Measurements from ENCODE around the gene CPVL. TPM values are rescaled to one million over a fixed set of nuclear protein-coding genes. Genes with fewer than 3 reads are reported as not detected.
A peak's percentile ranks its signal among the peaks of the same experiment; 100 is the strongest.

CPVL gene
- total and polyA plus RNA-seq, 2 donors (not counting 1 experiment from before 2014, with no cell fraction given) = 0.17 TPM; not detected in 1

- H3K36me3 ChIP-seq (ENCODE audit: control insufficient read depth, insufficient read depth, low read length) = no peaks in the 10 kb centered on the region
- H4K20me1 ChIP-seq (ENCODE audit: control insufficient read depth, extremely low read depth, insufficient read depth, low read length) = peaks cover 2% of the 10 kb centered on the region
- no peak within 1 kb of the TSS for H3K27ac ChIP-seq (ENCODE audit: insufficient read depth, low read length)
- peak; percentile 77 to 86 for DNase-seq (ENCODE audit: low read depth in 2 of 2)
- peak within 1 kb of the TSS; percentile 54 for H3K4me2 ChIP-seq (ENCODE audit: extremely low read depth, insufficient read depth, low read length)
- H3K79me2 ChIP-seq (ENCODE audit: control insufficient read depth, insufficient read depth, low read length) = no peaks in the 10 kb centered on the region
- H3K4me1 ChIP-seq (ENCODE audit: control insufficient read depth, extremely low read depth, insufficient read depth, low read length) = peaks cover 5% of the 10 kb centered on the region
- H2AFZ ChIP-seq (ENCODE audit: low read length) = peak within 1 kb of the TSS; percentile 13
- peaks cover 40% of the 10 kb centered on the region for H3K27me3 ChIP-seq (ENCODE audit: control insufficient read depth, insufficient read depth, low read length)
- no peaks in the 10 kb centered on the region for H3K9me3 ChIP-seq (ENCODE audit: control insufficient read depth, insufficient read depth, low read depth, low read length)
- H3K9ac ChIP-seq (ENCODE audit: insufficient read depth, low read length) = peak within 1 kb of the TSS; percentile 16
- peak within 1 kb of the TSS; percentile 26 to 58 (median 43) for H3K4me3 ChIP-seq (replicated peaks in 1 of 4; ENCODE audit: control extremely low read depth in 1 of 4, insufficient read depth in 1 of 4, low read depth in 3 of 4, low read length in 4 of 4)
- TF ChIP-seq, protein P1, sequence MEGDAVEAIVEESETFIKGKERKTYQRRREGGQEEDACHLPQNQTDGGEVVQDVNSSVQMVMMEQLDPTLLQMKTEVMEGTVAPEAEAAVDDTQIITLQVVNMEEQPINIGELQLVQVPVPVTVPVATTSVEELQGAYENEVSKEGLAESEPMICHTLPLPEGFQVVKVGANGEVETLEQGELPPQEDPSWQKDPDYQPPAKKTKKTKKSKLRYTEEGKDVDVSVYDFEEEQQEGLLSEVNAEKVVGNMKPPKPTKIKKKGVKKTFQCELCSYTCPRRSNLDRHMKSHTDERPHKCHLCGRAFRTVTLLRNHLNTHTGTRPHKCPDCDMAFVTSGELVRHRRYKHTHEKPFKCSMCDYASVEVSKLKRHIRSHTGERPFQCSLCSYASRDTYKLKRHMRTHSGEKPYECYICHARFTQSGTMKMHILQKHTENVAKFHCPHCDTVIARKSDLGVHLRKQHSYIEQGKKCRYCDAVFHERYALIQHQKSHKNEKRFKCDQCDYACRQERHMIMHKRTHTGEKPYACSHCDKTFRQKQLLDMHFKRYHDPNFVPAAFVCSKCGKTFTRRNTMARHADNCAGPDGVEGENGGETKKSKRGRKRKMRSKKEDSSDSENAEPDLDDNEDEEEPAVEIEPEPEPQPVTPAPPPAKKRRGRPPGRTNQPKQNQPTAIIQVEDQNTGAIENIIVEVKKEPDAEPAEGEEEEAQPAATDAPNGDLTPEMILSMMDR (conservative IDR thresholded peaks at IDR 0.05 in 1 of 2, IDR thresholded peaks at IDR 0.05 in 1 of 2; ENCODE audit: low read depth in 1 of 2, low read length in 2 of 2) = no peak
- no peak for TF ChIP-seq EZH2 (IDR thresholded peaks at IDR 0.05; ENCODE audit: low read length, missing control alignments)
Observed at GRCh38 chr7:28958235-28958979, 187.9 kb downstream of the CPVL start, which contains the start of gene TRIL. TSS of gene TRIL (minus strand) at chr7:28958330. CDS start at chr7:28958046, 284 bp downstream.

GRCh38 chr7:28957751-28958234, 188.5 kb downstream of the CPVL start:
- DNase-seq (ENCODE audit: low read depth in 2 of 2) = no peak
- Histone ChIP-seq H3K79me2 (ENCODE audit: control insufficient read depth, insufficient read depth, low read length) (no peaks in the 10 kb centered on the region), H3K4me3 (replicated peaks in 1 of 4; ENCODE audit: control extremely low read depth in 1 of 4, insufficient read depth in 1 of 4, low read depth in 3 of 4, low read length in 4 of 4) (peak overlapping the region; percentile 26 to 58 (median 43)), H3K36me3 (ENCODE audit: control insufficient read depth, insufficient read depth, low read length) (no peaks in the 10 kb centered on the region), H3K4me1 (ENCODE audit: control insufficient read depth, extremely low read depth, insufficient read depth, low read length) (peaks cover 5% of the 10 kb centered on the region), H3K27ac (ENCODE audit: insufficient read depth, low read length) (no peak overlapping the region), H3K4me2 (ENCODE audit: extremely low read depth, insufficient read depth, low read length) (peak overlapping the region; percentile 54), H2AFZ (ENCODE audit: low read length) (peak overlapping the region; percentile 13), H4K20me1 (ENCODE audit: control insufficient read depth, extremely low read depth, insufficient read depth, low read length) (peaks cover 2% of the 10 kb centered on the region), H3K9me3 (ENCODE audit: control insufficient read depth, insufficient read depth, low read depth, low read length) (no peaks in the 10 kb centered on the region), H3K9ac (ENCODE audit: insufficient read depth, low read length) (peak overlapping the region; percentile 16), H3K27me3 (ENCODE audit: control insufficient read depth, insufficient read depth, low read length) (peaks cover 40% of the 10 kb centered on the region)
- peak; percentile 32 for TF ChIP-seq EZH2 (IDR thresholded peaks at IDR 0.05; ENCODE audit: low read length, missing control alignments)
- TF ChIP-seq, protein P1 (conservative IDR thresholded peaks at IDR 0.05 in 1 of 2, IDR thresholded peaks at IDR 0.05 in 1 of 2; ENCODE audit: low read depth in 1 of 2, low read length in 2 of 2) = no peak

GRCh38 chr7:28957064-28957750, 189.1 kb downstream of the CPVL start:
- peak overlapping the region in 1 of 4 experiments; percentile 21 for H3K4me3 ChIP-seq (replicated peaks in 1 of 4; ENCODE audit: control extremely low read depth in 1 of 4, insufficient read depth in 1 of 4, low read depth in 3 of 4, low read length in 4 of 4)
- TF ChIP-seq, protein P1 (conservative IDR thresholded peaks at IDR 0.05 in 1 of 2, IDR thresholded peaks at IDR 0.05 in 1 of 2; ENCODE audit: low read depth in 1 of 2, low read length in 2 of 2) = no peak
- peak; percentile 80 for TF ChIP-seq EZH2 (IDR thresholded peaks at IDR 0.05; ENCODE audit: low read length, missing control alignments)
- H2AFZ ChIP-seq (ENCODE audit: low read length) = no peak overlapping the region
- H3K9ac ChIP-seq (ENCODE audit: insufficient read depth, low read length) = no peak overlapping the region
- DNase-seq (ENCODE audit: low read depth in 2 of 2) = peak; percentile 11 to 36
- H3K79me2 ChIP-seq (ENCODE audit: control insufficient read depth, insufficient read depth, low read length) = no peaks in the 10 kb centered on the region
- H3K27me3 ChIP-seq (ENCODE audit: control insufficient read depth, insufficient read depth, low read length) = peaks cover 40% of the 10 kb centered on the region
- H4K20me1 ChIP-seq (ENCODE audit: control insufficient read depth, extremely low read depth, insufficient read depth, low read length) = peaks cover 2% of the 10 kb centered on the region
- H3K4me2 ChIP-seq (ENCODE audit: extremely low read depth, insufficient read depth, low read length) = peak overlapping the region; percentile 7
- H3K27ac ChIP-seq (ENCODE audit: insufficient read depth, low read length) = no peak overlapping the region
- no peaks in the 10 kb centered on the region for H3K36me3 ChIP-seq (ENCODE audit: control insufficient read depth, insufficient read depth, low read length)
- no peaks in the 10 kb centered on the region for H3K9me3 ChIP-seq (ENCODE audit: control insufficient read depth, insufficient read depth, low read depth, low read length)
- H3K4me1 ChIP-seq (ENCODE audit: control insufficient read depth, extremely low read depth, insufficient read depth, low read length) = peaks cover 5% of the 10 kb centered on the region

Data from fibroblast of lung (primary cell).